Transverse colon (tissue), 4 donors: ENCODE data around the gene ABCC11. TPM values are rescaled to one million over a fixed set of nuclear protein-coding genes. Genes with fewer than 3 reads are reported as not detected.
"Not testable (repeated sequence)": the region's sequence is repeated elsewhere in the genome, so short reads cannot be mapped to it uniquely, and the experiment has no call there.

Source experiments
- DNase-seq: peaks from one replicate; pipeline ENCODE4 v3.0.0-alpha.2; 2019
- H3K27ac ChIP-seq, 4 donors: fragments of 200-600 bp; sonication (generic); 2 replicates each; pipeline ENCODE4 v1.5.1; 2016 to 2018; ENCODE audit warnings: inconsistent platforms in 4 of 4
- H3K27me3 ChIP-seq: fragments of 200-600 bp; sonication (generic); 2 replicates; pipeline ENCODE4 v1.5.1; 2017; ENCODE audit warnings: inconsistent platforms
- H3K36me3 ChIP-seq, 4 donors: fragments of 200-600 bp; sonication (generic); 2 replicates each; pipeline ENCODE4 v1.5.1; 2017 to 2019; ENCODE audit warnings: inconsistent platforms in 4 of 4
- H3K4me1 ChIP-seq, 4 donors: fragments of 200-600 bp; sonication (generic); 2 replicates each; pipeline ENCODE4 v1.5.1; 2017 to 2020; ENCODE audit warnings: inconsistent platforms in 4 of 4
- H3K4me3 ChIP-seq, 4 donors: fragments of 200-600 bp; sonication (generic); 1 replicate in 1 of 4; 2 replicates in 3 of 4; pipeline versions ENCODE4 v1.5.1 to v1.6.1; 2017 to 2019; ENCODE audit warnings: inconsistent platforms in 4 of 4
- H3K9me3 ChIP-seq, 2 donors: fragments of 200-600 bp; sonication (generic); 2 replicates each; pipeline ENCODE4 v1.5.1; 2017 to 2019; ENCODE audit warnings: inconsistent platforms in 2 of 2
- CTCF ChIP-seq, 5 experiments: fragments of 200-600 bp in 3 of 5; fragments of 450-650 bp in 2 of 5; sonication (generic) in 3 of 5; IDR thresholded peaks; 1 replicate in 2 of 5; 2 replicates in 3 of 5; pipeline ENCODE4 v1.5.1; 2016 to 2017; ENCODE audit warnings: antibody characterized with exemption in 5 of 5, inconsistent platforms in 3 of 5, mild to moderate bottlenecking in 2 of 5, moderate library complexity in 1 of 5
- EP300 ChIP-seq: sonication (generic); formaldehyde crosslinking; IDR thresholded peaks from one replicate; pipeline ENCODE4 v1.6.1; 2017; ENCODE audit warnings: antibody characterized with exemption, low read depth
- POLR2A ChIP-seq: fragments of 450-650 bp; IDR thresholded peaks from one replicate; pipeline ENCODE4 v1.6.1; 2016; ENCODE audit warnings: antibody characterized with exemption, mild to moderate bottlenecking, moderate library complexity
- POLR2AphosphoS5 ChIP-seq, 3 donors: sonication (generic); formaldehyde crosslinking; IDR thresholded peaks; one replicate each; pipeline ENCODE4 v1.6.1; 2016; ENCODE audit warnings: antibody characterized with exemption in 3 of 3
- WGBS, 2 donors: methylation state at CpG; one replicate each; pipeline ENCODE4 v1.1.5; 2018; ENCODE audit warnings: low coverage in 1 of 2; 5-methylcytosine and 5-hydroxymethylcytosine counted together
- in situ Hi-C, 4 donors: fragments of 200-750 bp; cut with MboI; loops; one replicate each; pipeline versions ENCODE4 v1.15.0 to v1.15.1; 2017; ENCODE audit warnings: low sequenced_read_pairs in 3 of 4, low pct_ligation_motif_present in 1 of 4, low pct_unique_long_range_greater_than_20kb in 1 of 4
- intact Hi-C: fragments of 100-400 bp; cut with DNase I; formaldehyde crosslinking; loops from one replicate; pipeline ENCODE4 v1.15.1; 2023; ENCODE audit warnings: low total_unique reads
- total RNA-seq, 4 donors: library from RNA; depleted of rRNA; stranded (reverse); fragments of >200 nt; gene quantifications; one replicate each; pipeline ENCODE4 v1.1.0, GENCODE V29; 2016

ABCC11 gene
- total RNA-seq, 4 donors from 2014 or later, result 0.16 to 10.7 (median 0.27) TPM; not detected in 1

DNA sequence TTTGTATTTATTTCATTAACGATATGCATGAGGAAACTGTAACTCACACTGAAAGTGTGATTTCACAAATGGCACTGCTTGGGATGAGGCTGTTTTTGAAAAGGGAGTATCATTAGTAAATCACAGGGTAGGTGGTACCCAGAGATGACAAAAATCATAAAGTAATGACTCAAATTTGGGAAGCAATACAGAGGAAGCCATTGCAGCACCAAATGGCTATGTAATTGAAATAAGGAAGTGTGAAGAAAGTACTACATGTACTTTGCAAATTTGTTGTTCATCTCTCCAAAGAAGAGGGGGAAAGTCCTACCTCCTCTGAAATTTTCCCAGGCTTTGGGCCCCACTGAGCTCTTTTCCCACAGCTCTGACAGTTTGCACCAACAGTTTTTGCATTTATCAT is 79.3 kb downstream of the ABCC11 start:
- Histone ChIP-seq H3K36me3 (no peaks in the 10 kb centered on the region), H3K9me3 (no peaks in the 10 kb centered on the region), H3K4me3 (no peak overlapping the region), H3K4me1 (peaks cover 0 to 11% (median 4%) of the 10 kb centered on the region in 4 donors), H3K27me3 (peaks cover 4% of the 10 kb centered on the region), H3K27ac (no peak overlapping the region)
- in situ Hi-C loops (loop anchor here (10.0 to 25.0 kb wide), 5 partner anchors 1031 to 1231 kb away; partner anchors contain the start of gene NETO2 (in 4 of the 4)), intact Hi-C loops (no loop called here)
- WGBS, 2 donors, result 67 to 69% methylated on average over 1 of the region's 1 CpG
- no peak for DNase-seq
- TF ChIP-seq CTCF (IDR thresholded peaks at IDR 0.05), result no peak
- no peak for TF ChIP-seq POLR2A
- no peak for TF ChIP-seq EP300
- TF ChIP-seq POLR2AphosphoS5 (IDR thresholded peaks at IDR 0.05), result no peak

DNA sequence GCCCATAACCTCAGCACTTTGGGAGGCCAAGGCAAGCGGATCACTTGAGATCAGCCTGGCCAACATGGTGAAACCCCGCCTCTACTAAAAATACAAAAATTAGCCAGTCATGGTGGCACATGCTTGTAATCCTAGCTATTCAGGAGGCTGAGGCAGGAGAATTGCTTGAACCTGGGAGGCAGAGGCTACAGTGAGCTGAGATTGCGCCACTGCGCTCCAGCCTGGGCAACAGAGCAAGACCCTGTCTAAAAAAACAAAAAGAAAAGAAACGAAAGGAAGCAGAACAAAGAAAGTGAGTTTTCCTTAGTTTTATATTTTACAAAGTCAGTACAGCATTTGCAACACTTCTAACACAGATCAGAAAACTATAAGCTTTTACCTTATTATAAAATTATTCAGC is 80.7 kb downstream of the ABCC11 start:
- H3K27ac ChIP-seq, H3K9me3 ChIP-seq, H3K27me3 ChIP-seq, DNase-seq, H3K36me3 ChIP-seq, H3K4me3 ChIP-seq, intact Hi-C loops: not testable (repeated sequence)
- in situ Hi-C loops, result loop anchor here (10.0 to 25.0 kb wide), 5 partner anchors 1029 to 1229 kb away; partner anchors contain the start of gene NETO2 (in 4 of the 4)
- WGBS, 2 donors, result 91 to 98% methylated on average over 4 to 5 of the region's 5 CpGs
- H3K4me1 ChIP-seq, result peaks cover 0 to 11% (median 4%) of the 10 kb centered on the region in 4 donors

- Histone ChIP-seq H3K36me3 (no peaks in the 10 kb centered on the region), H3K9me3 (no peaks in the 10 kb centered on the region), H3K27me3 (peaks cover 4% of the 10 kb centered on the region), H3K4me3 (no peak overlapping the region), H3K27ac (no peak overlapping the region), H3K4me1 (peaks cover 0 to 11% (median 4%) of the 10 kb centered on the region in 4 donors)
- in situ Hi-C loops (loop anchor here (10.0 to 25.0 kb wide), 5 partner anchors 1029 to 1229 kb away; partner anchors contain the start of gene NETO2 (in 4 of the 4)), intact Hi-C loops (loop anchor here (2.0 kb wide), 1 partner anchor 1127 kb away; no protein-coding TSS in a partner anchor)
- WGBS, 2 donors, result 75 to 80% methylated on average over 3 to 4 of the region's 4 CpGs
- no peak for TF ChIP-seq POLR2A
- TF ChIP-seq EP300, result no peak
- DNase-seq, result no peak
Observed at GRCh38 chr16:48165961-48166578, 81.3 kb downstream of the ABCC11 start.

- H3K27me3 ChIP-seq, result peaks cover 4% of the 10 kb centered on the region
- peak; percentile 77 for DNase-seq
- WGBS, 2 donors, result 20 to 24% methylated on average over 10 to 16 of the region's 16 CpGs
- no peaks in the 10 kb centered on the region for H3K9me3 ChIP-seq
- in situ Hi-C loops (loop anchor here (10.0 to 25.0 kb wide), 5 partner anchors 1028 to 1228 kb away; partner anchors contain the start of gene NETO2 (in 4 of the 4)), intact Hi-C loops (loop anchor here (2.0 kb wide), 1 partner anchor 1126 kb away; no protein-coding TSS in a partner anchor)
- peaks cover 0 to 11% (median 4%) of the 10 kb centered on the region in 4 donors for H3K4me1 ChIP-seq
- peak; percentile 71 to 80 (median 78) for TF ChIP-seq CTCF (IDR thresholded peaks at IDR 0.05)
- TF ChIP-seq POLR2A, result no peak
- H3K27ac ChIP-seq, result no peak overlapping the region
- no peak overlapping the region for H3K4me3 ChIP-seq
- H3K36me3 ChIP-seq, result no peaks in the 10 kb centered on the region
Observed at GRCh38 chr16:48164907-48165715, 82.2 kb downstream of the ABCC11 start.
